Trophoblast cell (in vitro differentiated cells and primary cell): ENCODE data around the gene SCAPER.

Experiments
- DNase-seq, 2 donors: peaks; one replicate each; pipeline ENCODE4 v3.0.0-alpha.2; 2016
- H2AFZ ChIP-seq: 2 replicates; pipeline ENCODE4 v1.6.1; 2013; ENCODE audit warnings: low read length, moderate library complexity, mild to moderate bottlenecking; ENCODE audit not compliant: insufficient read depth, poor library complexity
- H2AK5ac ChIP-seq: 2 replicates; pipeline ENCODE4 v1.6.1; 2013; ENCODE audit warnings: mild to moderate bottlenecking, low read length
- H2BK120ac ChIP-seq: 2 replicates; pipeline ENCODE4 v1.6.1; 2013; ENCODE audit warnings: low read length, mild to moderate bottlenecking, moderate library complexity; ENCODE audit not compliant: insufficient read depth, poor library complexity
- H2BK12ac ChIP-seq: 2 replicates; pipeline ENCODE4 v1.6.1; 2013; ENCODE audit warnings: mild to moderate bottlenecking, low read length, moderate library complexity
- H2BK5ac ChIP-seq: 2 replicates; pipeline ENCODE4 v1.6.1; 2013; ENCODE audit warnings: low read length, low read depth, moderate library complexity, mild to moderate bottlenecking; ENCODE audit not compliant: poor library complexity
- H3K14ac ChIP-seq: 2 replicates; pipeline ENCODE4 v1.6.1; 2013; ENCODE audit warnings: mild to moderate bottlenecking, low read length
- H3K18ac ChIP-seq: 2 replicates; pipeline ENCODE4 v1.6.1; 2013; ENCODE audit warnings: mild to moderate bottlenecking, low read length
- H3K23ac ChIP-seq: 2 replicates; pipeline ENCODE4 v1.6.1; 2013; ENCODE audit warnings: low read length
- H3K27ac ChIP-seq: 2 replicates; pipeline ENCODE4 v1.5.1; 2013; ENCODE audit warnings: low read depth, mild to moderate bottlenecking, inconsistent platforms, low read length, moderate library complexity
- H3K27me3 ChIP-seq: 2 replicates; pipeline ENCODE4 v1.6.1; 2013; ENCODE audit warnings: inconsistent platforms, mild to moderate bottlenecking, low read length, moderate library complexity; ENCODE audit not compliant: insufficient read depth
- H3K36me3 ChIP-seq, 2 experiments: 1 replicate in 1 of 2; 2 replicates in 1 of 2; pipeline ENCODE4 v1.6.1; 2013; ENCODE audit warnings: low read length in 2 of 2, mild to moderate bottlenecking in 2 of 2, moderate library complexity in 1 of 2; ENCODE audit not compliant: insufficient read depth in 2 of 2, control insufficient read depth in 1 of 2
- H3K4ac ChIP-seq: 2 replicates; pipeline ENCODE4 v1.6.1; 2013; ENCODE audit warnings: low read depth, mild to moderate bottlenecking, low read length, moderate library complexity
- H3K4me1 ChIP-seq, 2 experiments: 1 replicate in 1 of 2; 2 replicates in 1 of 2; pipeline ENCODE4 v1.6.1; 2013; ENCODE audit warnings: low read length in 2 of 2, mild to moderate bottlenecking in 2 of 2, moderate library complexity in 1 of 2; ENCODE audit not compliant: insufficient read depth in 2 of 2, control insufficient read depth in 1 of 2
- H3K4me2 ChIP-seq: 2 replicates; pipeline ENCODE4 v1.6.1; 2013; ENCODE audit warnings: inconsistent platforms, mild to moderate bottlenecking, low read length, moderate library complexity
- H3K4me3 ChIP-seq: 2 replicates; pipeline ENCODE4 v1.5.1; 2013; ENCODE audit warnings: mild to moderate bottlenecking, low read depth, low read length, inconsistent platforms
- H3K79me1 ChIP-seq: one replicate; pipeline ENCODE4 v1.6.1; 2013; ENCODE audit warnings: low read length
- H3K79me2 ChIP-seq: 2 replicates; pipeline ENCODE4 v1.6.1; 2013; ENCODE audit warnings: low read length, mild to moderate bottlenecking; ENCODE audit not compliant: control insufficient read depth, insufficient read depth, poor library complexity
- H3K9ac ChIP-seq: 2 replicates; pipeline ENCODE4 v1.6.1; 2013; ENCODE audit warnings: mild to moderate bottlenecking, low read length
- H3K9me3 ChIP-seq: 2 replicates; pipeline ENCODE4 v1.6.1; 2013; ENCODE audit warnings: low read depth, mild to moderate bottlenecking, control low read depth, inconsistent platforms, low read length; ENCODE audit not compliant: insufficient read depth
- H4K12ac ChIP-seq: 2 replicates; pipeline ENCODE4 v1.6.1; 2013; ENCODE audit warnings: low read depth, mild to moderate bottlenecking, low read length, moderate library complexity
- H4K8ac ChIP-seq: 2 replicates; pipeline ENCODE4 v1.6.1; 2013; ENCODE audit warnings: low read depth, mild to moderate bottlenecking, low read length, moderate library complexity
- H4K91ac ChIP-seq: one replicate; pipeline ENCODE4 v1.6.1; 2013; ENCODE audit warnings: low read depth, mild to moderate bottlenecking, low read length, moderate library complexity
- WGBS: extraction: QIAGEN DNeasy Blood & Tissue Kit; methylation state at CpG from one replicate; pipeline ENCODE4 v1.1.7; 2013; ENCODE audit warnings: missing lambda C conversion rate; ENCODE audit not compliant: insufficient read length, insufficient coverage; ENCODE audit errors: extremely low coverage; 5-methylcytosine and 5-hydroxymethylcytosine counted together

The SCAPER gene

DNA sequence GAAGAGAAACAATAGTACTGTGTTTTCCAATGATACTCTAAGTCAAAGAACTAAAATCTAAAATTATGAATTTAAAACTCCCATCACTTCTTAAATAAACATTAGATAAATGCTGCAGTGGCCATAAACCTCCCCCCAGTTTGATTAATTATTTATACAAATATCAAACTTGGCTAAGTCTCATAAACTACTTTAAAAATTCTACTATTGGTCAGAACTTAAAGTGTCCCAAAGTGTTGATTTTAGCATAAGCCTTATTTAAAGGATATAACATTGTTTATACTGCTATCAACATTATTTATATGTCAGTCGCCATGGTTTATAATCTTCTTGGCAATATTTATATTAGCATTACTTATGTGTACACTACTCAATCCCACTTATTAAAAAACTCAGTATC lies 132.4 kb downstream of the SCAPER start:
- Histone ChIP-seq H3K4me1 (no peaks in the 10 kb centered on the region), H3K27me3 (no peaks in the 10 kb centered on the region)
- no CpG with 5 or more reads among the region's 1 CpG for WGBS

DNA sequence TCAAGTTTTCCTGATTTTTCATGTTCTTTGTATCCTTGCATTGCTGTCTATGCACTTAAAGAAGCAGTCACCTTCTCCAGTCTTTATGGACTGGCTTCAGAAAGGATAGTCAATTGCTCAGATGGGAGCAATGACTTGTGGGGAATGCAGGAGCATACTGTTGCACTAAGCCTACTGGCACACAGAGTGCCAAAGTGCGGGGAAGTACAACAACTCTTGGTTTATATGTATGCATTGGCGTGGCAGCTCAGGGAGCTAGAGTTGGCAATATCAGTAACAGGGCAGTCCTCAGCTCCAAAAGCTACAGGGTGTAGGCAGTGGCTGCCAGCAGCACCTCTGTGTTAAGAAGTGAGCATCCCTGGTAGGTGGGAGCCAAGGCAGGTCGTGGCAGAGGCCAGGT lies 141.1 kb downstream of the SCAPER start:
- Histone ChIP-seq H3K27me3 (no peaks in the 10 kb centered on the region), H3K4me3 (no peak overlapping the region), H3K79me1 (no peaks in the 10 kb centered on the region), H2AK5ac (no peak overlapping the region), H3K36me3 (peaks cover 6% of the 10 kb centered on the region in 2 experiments), H3K9me3 (peaks cover 5% of the 10 kb centered on the region), H3K4me1 (no peaks in the 10 kb centered on the region), H3K23ac (peak overlapping the region; percentile 54), H3K4me2 (no peak overlapping the region), H3K9ac (peak overlapping the region; percentile 15), H3K14ac (no peak overlapping the region), H4K91ac (no peak overlapping the region), H3K18ac (no peak overlapping the region), H2BK120ac (no peak overlapping the region), H3K4ac (no peak overlapping the region), H2BK5ac (no peak overlapping the region), H3K27ac (no peak overlapping the region), H3K79me2 (no peaks in the 10 kb centered on the region), H4K8ac (no peak overlapping the region), H2BK12ac (no peak overlapping the region), H2AFZ (no peak overlapping the region), H4K12ac (no peak overlapping the region)
- no peak for DNase-seq
- no CpG with 5 or more reads among the region's 3 CpGs for WGBS

More for the DNA sequence above, 132.4 kb downstream of the SCAPER start:
- Histone ChIP-seq H3K4ac (no peak overlapping the region), H3K27ac (no peak overlapping the region), H3K23ac (no peak overlapping the region), H2BK120ac (no peak overlapping the region), H2AK5ac (no peak overlapping the region), H3K36me3 (no peaks in the 10 kb centered on the region), H3K18ac (no peak overlapping the region), H4K91ac (no peak overlapping the region), H4K12ac (no peak overlapping the region), H3K14ac (no peak overlapping the region), H3K79me2 (no peaks in the 10 kb centered on the region), H4K8ac (no peak overlapping the region), H3K79me1 (no peaks in the 10 kb centered on the region), H2AFZ (no peak overlapping the region), H3K9me3 (no peaks in the 10 kb centered on the region), H3K4me3 (no peak overlapping the region), H2BK12ac (no peak overlapping the region), H3K9ac (no peak overlapping the region), H2BK5ac (no peak overlapping the region), H3K4me2 (no peak overlapping the region)
- no peak for DNase-seq

DNA sequence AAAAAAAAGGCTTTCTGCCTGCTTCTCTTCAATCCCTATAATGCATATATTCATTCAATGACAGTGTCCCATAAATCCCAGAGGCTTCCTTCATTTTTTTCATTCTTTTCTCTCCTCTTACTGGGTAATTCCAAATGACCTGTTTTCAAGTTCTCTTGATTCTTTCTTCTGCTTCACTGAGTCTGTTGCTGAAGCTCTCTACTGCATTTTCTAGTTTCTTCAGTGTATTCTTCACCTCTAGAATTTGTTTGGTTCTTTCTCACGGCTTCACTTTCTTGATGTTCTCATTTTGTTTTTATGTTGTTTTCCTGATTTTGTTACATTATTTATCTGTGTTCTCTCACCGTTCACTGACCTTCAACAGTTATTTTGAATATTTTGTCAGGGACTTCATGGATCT lies 141.6 kb downstream of the SCAPER start:
- Histone ChIP-seq H3K79me2 (no peaks in the 10 kb centered on the region), H3K4me1 (no peaks in the 10 kb centered on the region), H4K8ac (no peak overlapping the region), H4K12ac (no peak overlapping the region), H3K23ac (no peak overlapping the region), H3K4ac (no peak overlapping the region), H3K4me3 (no peak overlapping the region), H3K9ac (no peak overlapping the region), H4K91ac (no peak overlapping the region), H2AFZ (no peak overlapping the region), H3K36me3 (peaks cover 6% of the 10 kb centered on the region in 2 experiments), H3K27ac (no peak overlapping the region), H2BK120ac (no peak overlapping the region), H3K14ac (no peak overlapping the region), H2BK5ac (no peak overlapping the region), H3K9me3 (peaks cover 5% of the 10 kb centered on the region), H3K18ac (no peak overlapping the region), H2AK5ac (no peak overlapping the region), H3K27me3 (no peaks in the 10 kb centered on the region), H2BK12ac (no peak overlapping the region), H3K79me1 (no peaks in the 10 kb centered on the region), H3K4me2 (no peak overlapping the region)
- no peak for DNase-seq
- no CpG with 5 or more reads among the region's 2 CpGs for WGBS

DNA sequence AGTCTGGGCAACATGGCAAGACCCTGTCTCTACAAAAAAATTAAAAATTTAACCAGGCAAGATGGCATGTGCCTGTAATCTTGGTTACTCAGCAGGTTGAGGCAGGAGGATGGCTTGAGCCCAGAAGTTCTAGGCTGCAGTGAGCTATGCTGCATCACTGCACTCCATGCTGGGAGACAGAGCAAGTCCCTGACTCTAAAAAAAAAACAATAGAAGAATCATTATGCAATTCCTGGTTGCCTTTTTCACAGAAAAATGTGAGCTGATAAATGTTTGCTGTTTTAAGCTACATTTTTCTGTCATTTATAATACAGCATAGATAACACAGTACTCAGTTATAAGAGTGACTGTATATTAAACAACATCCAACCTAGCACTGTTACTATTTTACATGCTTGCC lies 148.8 kb downstream of the SCAPER start:
- Histone ChIP-seq H3K4me1 (peaks cover 0 to 3% of the 10 kb centered on the region in 2 experiments), H3K4me2 (no peak overlapping the region), H3K27me3 (no peaks in the 10 kb centered on the region), H2BK5ac (no peak overlapping the region), H3K14ac (no peak overlapping the region), H2AK5ac (no peak overlapping the region), H2BK120ac (no peak overlapping the region), H3K79me2 (no peaks in the 10 kb centered on the region), H3K79me1 (no peaks in the 10 kb centered on the region), H3K9me3 (no peaks in the 10 kb centered on the region), H3K4me3 (no peak overlapping the region), H3K18ac (no peak overlapping the region), H2AFZ (no peak overlapping the region), H3K9ac (no peak overlapping the region), H4K91ac (no peak overlapping the region), H4K12ac (no peak overlapping the region), H2BK12ac (no peak overlapping the region), H4K8ac (no peak overlapping the region), H3K36me3 (no peaks in the 10 kb centered on the region), H3K27ac (no peak overlapping the region), H3K23ac (no peak overlapping the region), H3K4ac (no peak overlapping the region)
- peak; percentile 19 to 62 for DNase-seq
